ENCODE data around the gene DDX51.

DDX51 gene

GRCh38 chr12:132152411-132152821 is 8.3 kb upstream of the DDX51 start:
- Histone ChIP-seq H3K27ac (replicated peaks) (no peak overlapping the region), H3K4me3 (replicated peaks; ENCODE audit: insufficient read depth, low read length) (no peak overlapping the region), H3K27me3 (ENCODE audit: insufficient read depth, poor library complexity, severe bottlenecking) (no peaks in the 10 kb centered on the region)
- no peak for TF ChIP-seq CTCF (IDR thresholded peaks at IDR 0.05; ENCODE audit: insufficient read depth, low read length)
- TF ChIP-seq REST (IDR thresholded peaks at IDR 0.05; ENCODE audit: insufficient replicate concordance, low read depth) = no peak
- TF ChIP-seq GABPA (IDR thresholded peaks at IDR 0.05; ENCODE audit: low read depth) = no peak
- no peak for TF ChIP-seq SPI1 (IDR thresholded peaks at IDR 0.05; ENCODE audit: borderline replicate concordance, low read depth)
- TF ChIP-seq POLR2AphosphoS5 (IDR thresholded peaks at IDR 0.05; ENCODE audit: low read depth) = no peak
- no peak for DNase-seq (ENCODE audit: low read depth in 1 of 2, low spot score in 1 of 2)

- no peaks in the 10 kb centered on the region for H3K27me3 ChIP-seq (ENCODE audit: insufficient read depth, poor library complexity, severe bottlenecking)
- no peak overlapping the region for H3K4me3 ChIP-seq (replicated peaks; ENCODE audit: insufficient read depth, low read length)
- no peak overlapping the region for H3K27ac ChIP-seq (replicated peaks)
- no peak for DNase-seq (ENCODE audit: low read depth in 1 of 2, low spot score in 1 of 2)
- no peak for TF ChIP-seq CTCF (IDR thresholded peaks at IDR 0.05; ENCODE audit: insufficient read depth, low read length)
- no peak for TF ChIP-seq SPI1 (IDR thresholded peaks at IDR 0.05; ENCODE audit: borderline replicate concordance, low read depth)
- no peak for TF ChIP-seq GABPA (IDR thresholded peaks at IDR 0.05; ENCODE audit: low read depth)
- TF ChIP-seq REST (IDR thresholded peaks at IDR 0.05; ENCODE audit: insufficient replicate concordance, low read depth) = no peak
- TF ChIP-seq POLR2AphosphoS5 (IDR thresholded peaks at IDR 0.05; ENCODE audit: low read depth) = no peak
Observed at GRCh38 chr12:132151766-132152410, 7.8 kb upstream of the DDX51 start.

- Histone ChIP-seq H3K27me3 (ENCODE audit: insufficient read depth, poor library complexity, severe bottlenecking) (no peaks in the 10 kb centered on the region), H3K27ac (replicated peaks) (no peak overlapping the region), H3K4me3 (replicated peaks; ENCODE audit: insufficient read depth, low read length) (no peak overlapping the region)
- TF ChIP-seq CTCF (IDR thresholded peaks at IDR 0.05; ENCODE audit: insufficient read depth, low read length) (no peak), POLR2AphosphoS5 (IDR thresholded peaks at IDR 0.05; ENCODE audit: low read depth) (no peak), REST (IDR thresholded peaks at IDR 0.05; ENCODE audit: insufficient replicate concordance, low read depth) (no peak), GABPA (IDR thresholded peaks at IDR 0.05; ENCODE audit: low read depth) (no peak), SPI1 (IDR thresholded peaks at IDR 0.05; ENCODE audit: borderline replicate concordance, low read depth) (no peak)
- DNase-seq (ENCODE audit: low read depth in 1 of 2, low spot score in 1 of 2) = no peak
Observed at GRCh38 chr12:132151145-132151765, 7.1 kb upstream of the DDX51 start.
